Right renal cortex interstitium (tissue), 3 donors: ENCODE measurements around the gene SLC5A2. TPM values are rescaled to one million over a fixed set of nuclear protein-coding genes. Genes with fewer than 3 reads are reported as not detected.

Experiments used
- DNase-seq, 3 donors: peaks; one replicate each; pipeline ENCODE4 v3.0.0-alpha.2; 2013; ENCODE audit warnings: low read depth in 3 of 3, low spot score in 2 of 3
- polyA plus RNA-seq, 3 donors: library from polyadenylated mRNA; unstranded; fragments of 120-200 nt; gene quantifications; one replicate each; pipeline ENCODE4 v1.2.1, GENCODE V29; 2013; ENCODE audit not compliant: insufficient read length in 3 of 3

Gene SLC5A2
- polyA plus RNA-seq, 3 donors = 41.1 to 46.7 (median 42.4) TPM

- peak; percentile 96 to 100 (median 98) for DNase-seq
Observed at GRCh38 chr16:31459687-31460581, 23.0 kb upstream of the SLC5A2 start.

GRCh38 chr16:31460582-31461002 lies 22.3 kb upstream of the SLC5A2 start:
- no peak for DNase-seq

GRCh38 chr16:31461201-31461920 lies 21.6 kb upstream of the SLC5A2 start:
- no peak for DNase-seq

- DNase-seq = no peak
Observed at GRCh38 chr16:31461921-31462804, 20.8 kb upstream of the SLC5A2 start.

GRCh38 chr16:31464348-31464769 lies 18.6 kb upstream of the SLC5A2 start:
- DNase-seq = no peak

GRCh38 chr16:31464781-31465260 lies 18.1 kb upstream of the SLC5A2 start:
- no peak for DNase-seq

GRCh38 chr16:31465788-31466370 lies 17.0 kb upstream of the SLC5A2 start:
- no peak for DNase-seq

GRCh38 chr16:31466381-31466841 lies 16.5 kb upstream of the SLC5A2 start:
- DNase-seq = no peak

- no peak for DNase-seq
Observed at GRCh38 chr16:31467151-31467773, 15.7 kb upstream of the SLC5A2 start.

GRCh38 chr16:31467858-31468257 lies 15.1 kb upstream of the SLC5A2 start:
- no peak for DNase-seq

- no peak for DNase-seq
Observed at GRCh38 chr16:31470615-31471014, 12.3 kb upstream of the SLC5A2 start.

GRCh38 chr16:31471241-31471874 lies 11.6 kb upstream of the SLC5A2 start:
- DNase-seq = no peak

GRCh38 chr16:31471875-31472708 lies 10.8 kb upstream of the SLC5A2 start, which contains the start of gene TGFB1I1:
TGFB1I1 (plus strand) TSS chr16:31472152; CDS start chr16:31472189, 37 bp downstream.
- DNase-seq = no peak

GRCh38 chr16:31472709-31473203 lies 10.2 kb upstream of the SLC5A2 start:
- no peak for DNase-seq

- no peak for DNase-seq
Observed at GRCh38 chr16:31473264-31473984, 9.5 kb upstream of the SLC5A2 start.

GRCh38 chr16:31474173-31474714 lies 8.7 kb upstream of the SLC5A2 start:
- no peak for DNase-seq
